CD4-positive, alpha-beta T cell (primary cell): ENCODE measurements around the gene TST. TPM values are rescaled to one million over a fixed set of nuclear protein-coding genes. Genes with fewer than 3 reads are reported as not detected.

Experiments used
- ATAC-seq: fragments of 200-7000 bp; cut with Tn5 transposase; one replicate; pipeline ENCODE4 v1.10.0; 2022; ENCODE audit warnings: mild to moderate bottlenecking; ENCODE audit not compliant: poor library complexity
- CTCF ChIA-PET: fragments of 350-600 bp; sonication (Branson Sonifier 250); formaldehyde crosslinking; loops from one replicate; lab custom pipeline; 2021; ENCODE audit warnings: antibody characterized with exemption, inconsistent platforms; lab: Charles Lee
- POLR2A ChIA-PET: fragments of 350-600 bp; sonication (Branson Sonifier 250); formaldehyde crosslinking; loops from one replicate; lab custom pipeline; 2021; ENCODE audit warnings: antibody characterized with exemption, inconsistent platforms; lab: Charles Lee
- DNase-seq, 14 experiments: peaks; one replicate each; pipeline ENCODE4 v3.0.0-alpha.2; 2013 to 2020; ENCODE audit warnings: mixed read lengths in 2 of 14
- H3K27ac ChIP-seq, 2 donors: one replicate each; pipeline versions ENCODE4 v1.5.1 to v1.7.0; 2013; ENCODE audit warnings: low read length in 2 of 2, low read depth in 1 of 2, mild to moderate bottlenecking in 1 of 2
- H3K27me3 ChIP-seq, 2 experiments: 1 replicate in 1 of 2; 2 replicates in 1 of 2; pipeline versions ENCODE4 v1.6.1 to v1.7.0; 2013; ENCODE audit warnings: low read length in 2 of 2, control low read depth in 1 of 2, mild to moderate bottlenecking in 1 of 2, moderate library complexity in 1 of 2; ENCODE audit not compliant: insufficient read depth in 2 of 2, control insufficient read depth in 1 of 2
- H3K36me3 ChIP-seq: one replicate; pipeline ENCODE4 v1.6.1; 2013; ENCODE audit warnings: low read length, control low read depth; ENCODE audit not compliant: insufficient read depth
- H3K4me1 ChIP-seq: one replicate; pipeline ENCODE4 v1.6.1; 2013; ENCODE audit warnings: low read length, control low read depth; ENCODE audit not compliant: insufficient read depth
- H3K4me3 ChIP-seq: one replicate; pipeline ENCODE4 v1.5.1; 2013; ENCODE audit warnings: mild to moderate bottlenecking, low read length, moderate library complexity
- H3K9me3 ChIP-seq, 2 experiments: 1 replicate in 1 of 2; 2 replicates in 1 of 2; pipeline versions ENCODE4 v1.6.1 to v1.7.0; 2013; ENCODE audit warnings: low read length in 2 of 2, mild to moderate bottlenecking in 2 of 2, control low read depth in 1 of 2, moderate library complexity in 1 of 2; ENCODE audit not compliant: control insufficient read depth in 1 of 2, insufficient read depth in 1 of 2
- H3K27ac Mint-ChIP-seq: one replicate; pipeline ENCODE4 v1.8.0; 2020; ENCODE audit warnings: mixed read lengths
- H3K27me3 Mint-ChIP-seq: one replicate; pipeline ENCODE4 v1.8.0; 2021; ENCODE audit warnings: mixed read lengths
- H3K36me3 Mint-ChIP-seq: one replicate; pipeline ENCODE4 v1.8.0; 2021; ENCODE audit warnings: low read depth, mixed read lengths
- H3K4me1 Mint-ChIP-seq: one replicate; pipeline ENCODE4 v1.8.0; 2021; ENCODE audit warnings: low read depth, mixed read lengths
- H3K4me3 Mint-ChIP-seq: one replicate; pipeline ENCODE4 v1.8.0; 2020; ENCODE audit warnings: mild to moderate bottlenecking, mixed read lengths
- H3K9me3 Mint-ChIP-seq: one replicate; pipeline ENCODE4 v1.8.0; 2020; ENCODE audit warnings: mixed read lengths
- intact Hi-C, 2 experiments: fragments of 100-400 bp; cut with DNase I in 1 of 2; cut with micrococcal nuclease in 1 of 2; formaldehyde crosslinking; loops; one replicate each; pipeline versions ENCODE4 v1.15.1 to v1.9.0; 2023 to 2025; cut with DNase I, micrococcal nuclease
- total RNA-seq, 174 experiments: library from RNA in 2 of 174; stranded (reverse) in 2 of 174; gene quantifications; one replicate each; pipeline ENCODE4 v1.2.3 and lab custom pipeline; 2021 to 2026
- TF ChIP-seq, protein P1 (sequence below): fragments of 200-600 bp; IDR thresholded peaks from one replicate; pipeline ENCODE4 v1.8.0; 2022; ENCODE audit warnings: antibody characterized with exemption, mild to moderate bottlenecking

TST gene
- total RNA-seq, 2 experiments from 2014 or later, result not detected

DNA sequence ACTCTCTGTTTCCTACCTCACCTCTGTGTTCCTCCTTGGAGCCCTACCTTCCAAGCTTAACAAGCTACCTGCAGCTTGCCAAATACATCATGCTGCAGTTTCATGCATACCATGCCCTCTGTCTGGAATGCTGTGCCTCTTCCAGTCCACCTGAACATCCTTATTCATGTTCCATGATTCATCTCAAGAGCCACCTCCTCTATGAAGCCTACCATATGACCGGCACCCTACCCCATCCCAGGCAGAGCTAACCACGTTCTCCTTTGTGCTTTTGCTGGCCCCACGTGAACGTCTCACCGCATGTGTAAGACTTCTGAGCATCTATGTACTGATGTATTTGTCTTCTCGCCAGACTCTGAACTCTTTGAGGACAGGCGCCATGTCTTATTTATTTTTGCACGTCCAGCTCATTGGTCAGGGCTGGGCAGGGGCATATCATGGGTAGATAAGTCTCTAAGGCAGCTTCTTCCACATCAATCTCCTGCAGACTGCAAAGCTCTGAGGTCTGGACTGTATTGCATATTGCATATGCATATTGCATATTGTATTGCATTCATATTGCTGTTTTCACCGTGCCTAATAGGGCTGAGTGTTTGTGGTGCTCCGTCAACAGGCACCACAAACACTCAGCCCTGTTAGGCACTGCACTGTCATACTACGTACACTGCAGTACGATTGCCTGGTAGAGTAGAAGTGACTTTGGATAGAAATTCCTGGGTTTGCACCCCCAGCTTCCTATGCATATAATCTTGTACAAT is 31.0 kb downstream of the TST start:
- Histone ChIP-seq H3K9me3 (peaks cover 9 to 12% of the 10 kb centered on the region in 2 experiments), H3K36me3 (no peaks in the 10 kb centered on the region), H3K27ac (no peak overlapping the region), H3K4me3 (no peak overlapping the region), H3K4me1 (no peaks in the 10 kb centered on the region), H3K27me3 (peaks cover 16 to 19% of the 10 kb centered on the region in 2 experiments)
- no peaks in the 10 kb centered on the region for H3K36me3 Mint-ChIP-seq
- ChIA-PET CTCF (interaction anchor here (3.5 kb wide), 1 partner anchor 11 kb away, joined by 13 read pairs; no protein-coding TSS in a partner anchor), POLR2A (no interaction called here)
- no peak overlapping the region for H3K4me3 Mint-ChIP-seq
- H3K27me3 Mint-ChIP-seq, result peaks cover 37% of the 10 kb centered on the region
- no peaks in the 10 kb centered on the region for H3K4me1 Mint-ChIP-seq
- DNase-seq (no peak), ATAC-seq (no peak)
- no peaks in the 10 kb centered on the region for H3K9me3 Mint-ChIP-seq
- intact Hi-C loops, result no loop called here
- no peak overlapping the region for H3K27ac Mint-ChIP-seq
- TF ChIP-seq, protein P1, sequence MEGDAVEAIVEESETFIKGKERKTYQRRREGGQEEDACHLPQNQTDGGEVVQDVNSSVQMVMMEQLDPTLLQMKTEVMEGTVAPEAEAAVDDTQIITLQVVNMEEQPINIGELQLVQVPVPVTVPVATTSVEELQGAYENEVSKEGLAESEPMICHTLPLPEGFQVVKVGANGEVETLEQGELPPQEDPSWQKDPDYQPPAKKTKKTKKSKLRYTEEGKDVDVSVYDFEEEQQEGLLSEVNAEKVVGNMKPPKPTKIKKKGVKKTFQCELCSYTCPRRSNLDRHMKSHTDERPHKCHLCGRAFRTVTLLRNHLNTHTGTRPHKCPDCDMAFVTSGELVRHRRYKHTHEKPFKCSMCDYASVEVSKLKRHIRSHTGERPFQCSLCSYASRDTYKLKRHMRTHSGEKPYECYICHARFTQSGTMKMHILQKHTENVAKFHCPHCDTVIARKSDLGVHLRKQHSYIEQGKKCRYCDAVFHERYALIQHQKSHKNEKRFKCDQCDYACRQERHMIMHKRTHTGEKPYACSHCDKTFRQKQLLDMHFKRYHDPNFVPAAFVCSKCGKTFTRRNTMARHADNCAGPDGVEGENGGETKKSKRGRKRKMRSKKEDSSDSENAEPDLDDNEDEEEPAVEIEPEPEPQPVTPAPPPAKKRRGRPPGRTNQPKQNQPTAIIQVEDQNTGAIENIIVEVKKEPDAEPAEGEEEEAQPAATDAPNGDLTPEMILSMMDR, result no peak

DNA sequence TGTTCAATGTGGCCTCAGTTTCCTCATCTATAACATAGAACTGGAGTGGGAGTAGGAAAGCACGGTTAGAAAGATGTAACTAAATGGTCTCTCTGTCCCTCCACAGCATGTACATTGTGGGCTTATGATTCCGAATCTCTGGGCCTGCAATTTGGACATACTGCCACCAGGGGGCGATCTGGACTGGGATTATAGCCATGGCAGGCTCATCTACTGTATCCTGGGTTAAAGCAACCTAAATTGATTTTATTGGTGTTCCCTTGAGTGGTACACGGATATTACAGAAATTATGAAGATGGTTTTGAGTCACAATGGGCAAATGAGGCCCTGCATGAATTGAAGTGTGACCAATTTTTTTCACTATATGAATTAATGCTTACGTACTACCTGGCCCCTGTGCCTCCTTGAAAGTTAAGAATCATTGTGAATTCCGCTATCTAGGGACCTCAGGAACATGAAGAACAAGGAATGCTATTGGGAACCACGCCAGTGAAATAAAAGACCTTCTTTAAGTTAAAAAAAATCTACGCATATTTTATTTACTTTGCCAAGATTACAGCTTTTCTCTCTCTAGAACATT is 32.9 kb downstream of the TST start:
- Histone ChIP-seq H3K9me3 (peaks cover 9 to 12% of the 10 kb centered on the region in 2 experiments), H3K4me1 (no peaks in the 10 kb centered on the region), H3K4me3 (no peak overlapping the region), H3K27ac (no peak overlapping the region), H3K36me3 (no peaks in the 10 kb centered on the region), H3K27me3 (peaks cover 12 to 23% of the 10 kb centered on the region in 2 experiments)
- CTCF ChIA-PET, result interaction anchor here (3.5 kb wide), 1 partner anchor 9 kb away, joined by 13 read pairs; no protein-coding TSS in a partner anchor
- Mint-ChIP-seq H3K36me3 (no peaks in the 10 kb centered on the region), H3K9me3 (no peaks in the 10 kb centered on the region), H3K4me3 (no peak overlapping the region), H3K27me3 (peaks cover 38% of the 10 kb centered on the region), H3K4me1 (no peaks in the 10 kb centered on the region), H3K27ac (no peak overlapping the region)
- intact Hi-C loops, result no loop called here
- DNase-seq, result peak in 5 of 14 experiments; percentile 15 to 46 (median 21)
- POLR2A ChIA-PET, result no interaction called here
- TF ChIP-seq, protein P1, result peak; percentile 50
- no peak for ATAC-seq

DNA sequence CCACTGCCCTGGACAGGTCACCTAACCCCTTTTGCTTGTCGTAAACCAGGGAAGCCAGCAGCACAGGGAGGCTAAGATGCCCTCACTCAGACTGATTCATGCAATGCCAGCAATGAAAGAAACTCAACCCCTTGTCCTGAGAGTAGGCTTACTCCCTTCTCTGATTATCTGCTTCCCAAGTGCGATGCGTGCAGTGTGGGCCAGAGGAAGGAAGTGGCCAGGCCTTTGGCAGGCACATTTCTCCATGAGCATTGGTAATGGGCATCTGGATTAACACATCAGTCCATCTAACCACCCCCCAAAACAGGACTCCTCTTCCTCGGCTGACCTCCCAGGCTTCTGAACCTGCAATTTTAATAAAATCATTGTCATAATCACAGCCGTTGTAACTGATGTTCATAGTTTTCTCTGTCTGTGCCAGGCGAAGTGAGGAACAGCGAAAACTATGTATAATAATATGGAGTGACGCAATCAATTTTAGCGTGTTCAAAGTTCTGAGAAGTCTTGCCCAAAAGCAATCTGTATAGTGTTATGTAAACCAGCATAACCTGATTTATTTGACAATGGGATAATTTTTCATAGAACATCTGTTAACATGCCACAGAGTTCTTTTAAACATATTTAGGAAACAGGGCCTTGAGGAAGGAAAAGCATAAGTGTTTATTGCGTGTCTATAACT is 33.9 kb downstream of the TST start:
- no peak overlapping the region for H3K27ac Mint-ChIP-seq
- Histone ChIP-seq H3K4me1 (no peaks in the 10 kb centered on the region), H3K9me3 (peaks cover 9 to 12% of the 10 kb centered on the region in 2 experiments), H3K4me3 (no peak overlapping the region), H3K36me3 (no peaks in the 10 kb centered on the region), H3K27me3 (peaks cover 9 to 17% of the 10 kb centered on the region in 2 experiments), H3K27ac (no peak overlapping the region)
- no peak overlapping the region for H3K4me3 Mint-ChIP-seq
- TF ChIP-seq, protein P1, result no peak
- no peaks in the 10 kb centered on the region for H3K4me1 Mint-ChIP-seq
- DNase-seq (no peak), ATAC-seq (no peak)
- no peaks in the 10 kb centered on the region for H3K36me3 Mint-ChIP-seq
- ChIA-PET POLR2A (interaction anchor here (0.7 kb wide), 1 partner anchor 443 kb away, joined by 3 read pairs; no protein-coding TSS in a partner anchor), CTCF (no interaction called here)
- H3K27me3 Mint-ChIP-seq, result peaks cover 29% of the 10 kb centered on the region
- intact Hi-C loops, result no loop called here
- no peaks in the 10 kb centered on the region for H3K9me3 Mint-ChIP-seq
